Measurements from ENCODE around the gene TMEM98. TPM values are rescaled to one million over a fixed set of nuclear protein-coding genes. Genes with fewer than 3 reads are reported as not detected.
"Not testable (repeated sequence)": the region's sequence is repeated elsewhere in the genome, so short reads cannot be mapped to it uniquely, and the experiment has no call there.

The TMEM98 gene
- total RNA-seq, 2 experiments from 2014 or later = not detected

GRCh38 chr17:32887410-32887809, 40.5 kb upstream of the TMEM98 start:
- H3K4me3 ChIP-seq (ENCODE audit: low read depth, low read length, poor library complexity, severe bottlenecking); intact Hi-C loops (cut with micrococcal nuclease; ENCODE audit: unreplicated experiment); H2AFZ ChIP-seq (ENCODE audit: low read length); H4K20me1 ChIP-seq (ENCODE audit: insufficient read depth, low read length); BruUV-seq (replicated peaks); H3K36me3 ChIP-seq (ENCODE audit: insufficient read depth, low read length); DNase-seq (ENCODE audit: low spot score); H3K9me2 ChIP-seq (ENCODE audit: insufficient read depth, low read length); CTCF ChIA-PET (ENCODE audit: unreplicated experiment); H3K4me2 ChIP-seq (ENCODE audit: low read length); POLR2A ChIA-PET; H3K79me2 ChIP-seq (ENCODE audit: insufficient read depth, low read depth, low read length); H3K27ac ChIP-seq (ENCODE audit: low read depth, low read length, poor library complexity, severe bottlenecking); H3K4me1 ChIP-seq (ENCODE audit: insufficient read depth, low read length, poor library complexity, severe bottlenecking); H3K9me3 ChIP-seq (ENCODE audit: low read length): not testable (repeated sequence)

GRCh38 chr17:32894245-32894644, 33.7 kb upstream of the TMEM98 start:
- Histone ChIP-seq H3K9me2 (ENCODE audit: insufficient read depth, low read length) (no peaks in the 10 kb centered on the region), H3K36me3 (ENCODE audit: insufficient read depth, low read length) (no peaks in the 10 kb centered on the region), H3K4me1 (ENCODE audit: insufficient read depth, low read length, poor library complexity, severe bottlenecking) (no peaks in the 10 kb centered on the region), H3K4me2 (ENCODE audit: low read length) (no peak overlapping the region), H3K27ac (ENCODE audit: low read depth, low read length, poor library complexity, severe bottlenecking) (no peak overlapping the region), H3K79me2 (ENCODE audit: insufficient read depth, low read depth, low read length) (no peaks in the 10 kb centered on the region), H2AFZ (ENCODE audit: low read length) (no peak overlapping the region), H3K4me3 (ENCODE audit: low read depth, low read length, poor library complexity, severe bottlenecking) (no peak overlapping the region), H4K20me1 (ENCODE audit: insufficient read depth, low read length) (no peaks in the 10 kb centered on the region), H3K9me3 (ENCODE audit: low read length) (no peaks in the 10 kb centered on the region)
- no TSS peak for BruUV-seq (replicated peaks)
- DNase-seq (ENCODE audit: low spot score) = no peak
- intact Hi-C loops (cut with micrococcal nuclease; ENCODE audit: unreplicated experiment) = no loop called here
- ChIA-PET CTCF (ENCODE audit: unreplicated experiment) (no interaction called here), POLR2A (no interaction called here)
- no peak for TF ChIP-seq EZH2phosphoT487 (IDR thresholded peaks at IDR 0.05; ENCODE audit: borderline replicate concordance, low read depth, low read length)
- no peak for TF ChIP-seq CTCF (conservative IDR thresholded peaks at IDR 0.05; ENCODE audit: low read length)

GRCh38 chr17:32896647-32897258, 31.2 kb upstream of the TMEM98 start:
- BruUV-seq (replicated peaks) = no TSS peak
- CTCF ChIA-PET (ENCODE audit: unreplicated experiment) = no interaction called here
- no peaks in the 10 kb centered on the region for H3K79me2 ChIP-seq (ENCODE audit: insufficient read depth, low read depth, low read length)
- H3K4me1 ChIP-seq (ENCODE audit: insufficient read depth, low read length, poor library complexity, severe bottlenecking) = no peaks in the 10 kb centered on the region
- no peak overlapping the region for H3K4me2 ChIP-seq (ENCODE audit: low read length)
- H3K36me3 ChIP-seq (ENCODE audit: insufficient read depth, low read length) = no peaks in the 10 kb centered on the region
- H3K9me2 ChIP-seq (ENCODE audit: insufficient read depth, low read length) = no peaks in the 10 kb centered on the region
- H2AFZ ChIP-seq (ENCODE audit: low read length) = no peak overlapping the region
- intact Hi-C loops (cut with micrococcal nuclease; ENCODE audit: unreplicated experiment) = no loop called here
- no peak for DNase-seq (ENCODE audit: low spot score)
- no peak overlapping the region for H3K27ac ChIP-seq (ENCODE audit: low read depth, low read length, poor library complexity, severe bottlenecking)
- no peaks in the 10 kb centered on the region for H3K9me3 ChIP-seq (ENCODE audit: low read length)
- H3K4me3 ChIP-seq (ENCODE audit: low read depth, low read length, poor library complexity, severe bottlenecking) = no peak overlapping the region
- TF ChIP-seq CTCF (conservative IDR thresholded peaks at IDR 0.05; ENCODE audit: low read length) (no peak), EZH2phosphoT487 (IDR thresholded peaks at IDR 0.05; ENCODE audit: borderline replicate concordance, low read depth, low read length) (no peak)
- H4K20me1 ChIP-seq (ENCODE audit: insufficient read depth, low read length) = no peaks in the 10 kb centered on the region
- POLR2A ChIA-PET = interaction anchor here (0.6 kb wide), 1 partner anchor 384 kb away, joined by 3 read pairs; no protein-coding TSS in a partner anchor

Measured in OCI-LY7 (cell line).